ENCODE results near the gene CFH.
A peak's percentile ranks its signal among the peaks of the same experiment; 100 is the strongest.
"Not testable (repeated sequence)": the region's sequence is repeated elsewhere in the genome, so short reads cannot be mapped to it uniquely, and the experiment has no call there.

The CFH gene

DNA sequence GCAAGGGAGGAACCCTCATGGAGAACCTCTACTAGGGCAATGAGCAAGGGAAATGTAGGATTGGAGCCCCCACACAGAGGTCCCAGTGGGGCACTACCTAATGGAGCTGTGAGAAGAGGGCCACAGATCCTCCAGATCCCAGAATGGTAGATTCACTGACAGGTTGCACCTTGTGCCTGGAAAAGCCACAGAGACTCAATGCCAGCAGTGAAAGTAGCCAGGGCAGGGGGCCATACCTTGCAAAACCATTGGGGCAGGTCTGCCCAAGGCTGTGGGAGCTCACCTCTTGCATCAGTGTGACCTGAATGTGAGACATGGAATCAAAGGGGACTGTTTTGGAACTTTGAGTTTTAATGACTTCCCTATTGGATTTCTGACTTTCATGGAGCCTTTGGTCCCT is 17.9 kb downstream of the CFH start:
- DNase-seq, result no peak

DNA sequence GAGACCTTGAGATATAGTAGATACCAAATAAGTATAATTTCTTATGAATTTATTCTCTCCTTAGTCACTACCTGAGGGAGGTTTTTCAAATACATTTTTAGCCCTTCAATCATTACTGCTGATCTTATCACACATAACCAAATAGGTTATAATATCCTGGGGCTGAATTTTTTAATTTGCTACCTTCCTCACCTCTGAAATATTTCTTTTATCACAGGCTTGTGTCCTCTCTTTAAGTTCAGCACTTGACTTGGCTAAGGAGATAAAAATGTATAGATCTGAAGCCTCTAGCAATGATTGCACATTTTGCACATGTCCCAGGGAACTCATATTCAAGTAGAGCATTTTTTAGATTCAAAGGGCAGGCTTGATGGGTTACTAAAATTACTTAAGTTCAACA is 23.1 kb downstream of the CFH start:
- DNase-seq, result no peak

DNA sequence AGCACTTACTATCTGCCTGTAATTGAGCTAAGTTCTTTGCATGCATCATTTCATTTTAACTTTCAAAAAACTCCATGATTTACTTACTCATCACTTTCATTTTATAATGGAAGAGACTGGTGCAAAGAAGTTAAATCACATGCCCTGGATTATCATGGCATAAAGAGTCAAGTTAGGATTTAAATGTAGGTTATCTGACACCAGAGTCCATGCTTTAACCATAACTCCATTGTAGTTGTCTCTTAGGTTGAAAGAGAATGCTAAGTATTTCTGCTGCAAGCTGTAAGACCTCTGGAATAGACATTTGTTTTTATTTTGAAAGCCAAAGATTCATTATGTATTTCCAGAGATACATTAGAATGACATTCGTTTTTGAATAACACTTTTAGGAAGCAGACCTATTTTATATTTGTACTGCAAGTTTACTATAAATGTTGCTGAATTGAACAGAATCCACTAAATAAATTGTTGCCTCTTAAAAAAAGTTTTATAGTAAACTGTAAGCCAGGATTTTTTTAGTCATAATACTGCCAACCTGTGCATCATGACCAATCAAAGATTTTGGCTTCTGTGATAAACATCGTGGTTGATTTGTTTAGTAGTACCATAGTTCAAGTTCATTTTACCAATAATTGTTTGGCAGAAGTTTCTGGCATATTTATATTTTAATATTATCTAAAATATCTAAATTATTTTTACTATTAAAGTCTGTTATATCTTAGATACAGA is 26.1 kb downstream of the CFH start:
- no peak for DNase-seq

DNA sequence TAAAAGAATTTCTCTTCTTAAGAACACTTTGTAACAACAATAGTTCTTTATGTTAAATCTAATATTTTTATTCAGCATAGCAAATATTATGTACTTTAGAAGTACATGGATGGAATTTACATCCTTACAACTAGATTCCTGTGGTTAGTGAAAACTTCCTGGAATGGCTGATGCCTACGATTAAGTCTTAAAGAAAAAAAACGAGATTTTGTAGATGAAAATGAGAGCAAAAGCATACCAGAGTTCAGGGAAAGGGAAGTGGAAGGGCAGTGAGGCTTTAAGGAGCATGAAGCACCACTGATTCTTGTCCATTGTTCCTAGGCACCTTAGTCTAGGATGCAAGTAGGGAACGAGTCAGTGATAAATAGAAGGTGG is 26.7 kb downstream of the CFH start:
- no peak for DNase-seq

DNA sequence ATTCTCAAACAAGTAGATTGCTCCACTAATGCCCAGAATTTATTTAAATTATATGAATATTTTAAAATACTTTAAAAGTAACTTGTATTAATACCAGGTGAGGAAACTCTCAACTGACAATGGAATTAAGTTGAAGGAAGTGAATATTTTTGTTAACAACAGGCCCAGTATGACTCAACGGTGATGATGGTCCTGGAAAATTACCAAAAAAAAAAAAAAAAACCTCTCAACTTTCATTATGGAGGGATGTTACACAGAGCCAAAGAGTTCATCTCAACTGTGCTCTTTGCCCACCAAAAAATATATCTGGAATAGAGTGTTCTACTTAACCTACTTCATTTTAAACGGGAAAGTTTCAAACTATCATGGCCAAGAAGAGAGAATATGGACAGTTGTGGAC is 28.3 kb downstream of the CFH start:
- DNase-seq, result no peak

DNA sequence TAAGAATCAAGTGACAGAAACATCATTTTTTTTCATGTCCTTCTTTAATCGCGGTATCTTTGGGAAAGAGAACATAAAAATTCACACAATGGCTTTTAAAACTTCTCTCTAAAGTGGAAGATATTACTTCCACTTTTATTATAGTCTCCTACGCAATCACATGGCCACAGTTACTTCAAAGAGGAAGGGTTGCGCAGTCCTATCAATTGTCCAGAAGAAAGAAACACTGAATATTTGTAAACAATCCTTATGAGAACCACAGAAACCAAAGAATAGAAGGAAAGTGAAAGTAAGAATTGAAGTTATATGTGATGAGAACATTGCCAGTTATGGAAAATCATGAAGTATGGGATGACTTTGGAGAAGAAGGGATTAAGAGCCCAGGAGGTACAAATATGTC is 32.6 kb downstream of the CFH start:
- no peak for DNase-seq

DNA sequence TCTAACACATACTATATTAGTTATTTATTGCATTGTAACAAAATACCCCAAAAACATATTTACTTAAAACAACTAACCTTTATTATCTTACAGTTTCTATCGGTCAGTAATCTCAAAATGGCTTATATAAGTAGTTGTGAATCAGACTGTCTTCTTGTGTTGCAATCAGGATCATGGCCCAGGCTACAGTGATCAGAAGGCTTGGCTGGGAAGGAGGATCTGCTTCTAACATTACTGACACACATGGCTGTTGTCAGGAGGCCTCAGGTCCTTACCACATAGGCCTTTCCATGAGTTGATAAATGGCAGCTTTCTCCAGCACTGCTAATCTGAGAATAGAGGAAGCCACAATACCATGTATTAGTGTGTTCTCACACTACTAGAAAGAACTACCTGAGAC is 33.7 kb downstream of the CFH start:
- no peak for DNase-seq

DNA sequence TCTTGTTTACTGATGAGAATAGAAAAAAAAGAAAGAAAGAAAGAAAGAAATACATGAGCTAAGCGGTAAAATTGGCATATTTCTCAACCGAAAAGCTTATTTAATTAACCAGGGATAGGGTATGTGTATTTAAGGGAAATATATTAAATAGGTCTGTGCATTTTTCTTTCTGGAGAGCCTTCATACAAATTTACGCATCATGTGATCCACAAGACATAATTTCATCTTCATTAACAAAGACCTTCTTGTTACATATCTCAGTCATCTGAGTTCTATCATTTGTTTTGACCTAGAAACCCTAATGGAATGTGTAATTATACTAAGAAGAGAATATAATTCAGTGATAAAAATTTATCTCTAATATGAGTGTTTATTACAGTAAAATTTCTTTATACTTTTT is 37.2 kb downstream of the CFH start:
- no peak for DNase-seq

DNA sequence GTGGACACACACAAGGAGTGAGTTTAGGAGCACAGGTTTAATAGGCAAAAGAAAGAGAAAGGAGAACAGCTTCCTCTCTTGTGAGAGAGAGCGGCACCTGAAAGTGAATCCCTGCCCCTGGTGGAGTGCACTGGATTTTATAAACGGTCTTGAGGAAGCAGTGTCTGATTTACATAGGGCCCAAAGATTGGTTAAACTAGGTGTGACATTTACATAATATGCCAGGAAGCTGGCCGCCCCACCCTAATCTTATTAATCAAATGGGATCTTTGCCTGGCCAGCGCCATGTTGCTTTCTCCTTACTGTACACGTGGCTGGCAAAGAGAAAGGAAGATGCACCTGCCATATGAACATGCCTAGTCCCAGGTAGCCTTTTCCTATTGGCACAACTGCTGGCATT is 38.7 kb downstream of the CFH start:
- peak in 1 of 2 experiments; percentile 19 for DNase-seq

DNA sequence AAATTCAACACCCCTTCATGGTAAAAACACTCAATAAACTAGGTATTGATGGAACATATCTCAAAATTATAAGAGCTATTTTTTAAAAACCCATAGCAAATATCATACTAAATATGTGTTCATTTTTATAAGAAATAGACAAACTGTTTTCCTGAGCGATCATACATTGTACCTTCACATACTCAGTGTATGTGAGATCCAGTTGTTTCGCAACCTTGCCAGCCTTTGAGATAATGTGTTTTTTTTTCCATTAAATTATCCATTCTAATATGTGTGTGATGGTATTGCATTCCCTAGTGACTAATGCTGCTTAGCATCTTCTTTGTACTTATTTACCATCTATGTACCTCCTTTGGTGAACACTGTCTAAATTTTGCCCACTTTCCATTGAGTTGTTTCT is 47.1 kb downstream of the CFH start:
- DNase-seq, result no peak

DNA sequence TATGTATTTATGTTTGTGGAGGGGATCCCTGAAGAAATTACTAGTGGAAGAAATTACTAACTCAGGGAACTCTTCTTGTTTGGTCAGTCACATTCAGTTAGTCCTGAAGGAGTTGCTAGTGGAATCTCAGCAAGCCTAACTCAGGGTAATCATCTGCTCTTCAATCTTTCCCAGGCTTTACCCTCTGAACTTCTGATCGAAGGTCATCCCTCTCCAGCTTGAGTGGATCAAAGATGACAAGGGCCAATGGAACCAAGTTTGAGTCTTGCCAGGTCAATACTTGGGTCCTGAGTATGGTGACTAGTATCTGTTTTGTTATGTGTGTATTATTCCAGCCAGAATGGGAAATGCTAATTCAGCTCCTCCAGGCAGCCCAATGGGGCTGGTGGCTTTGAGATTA is 49.3 kb downstream of the CFH start:
- DNase-seq, result no peak

DNA sequence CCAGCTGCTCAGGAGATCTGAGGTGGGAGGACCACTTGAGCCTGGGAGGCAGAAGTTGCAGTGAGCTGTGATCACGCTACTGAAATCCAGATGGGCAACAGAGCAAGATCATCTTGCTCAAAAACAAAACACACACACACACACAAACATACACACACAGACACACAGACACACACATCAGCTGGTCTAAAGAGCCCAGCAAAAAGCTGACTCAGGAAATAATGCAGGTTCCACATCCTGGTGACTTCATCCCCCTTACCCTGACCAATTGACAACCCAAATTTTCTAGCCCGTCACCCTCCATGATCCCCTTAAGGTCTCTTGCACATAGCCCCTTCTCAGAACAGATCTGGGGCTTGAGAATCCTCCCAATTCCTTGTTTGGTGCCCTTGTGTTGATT is 58.0 kb downstream of the CFH start:
- DNase-seq, result not testable (repeated sequence)

DNA sequence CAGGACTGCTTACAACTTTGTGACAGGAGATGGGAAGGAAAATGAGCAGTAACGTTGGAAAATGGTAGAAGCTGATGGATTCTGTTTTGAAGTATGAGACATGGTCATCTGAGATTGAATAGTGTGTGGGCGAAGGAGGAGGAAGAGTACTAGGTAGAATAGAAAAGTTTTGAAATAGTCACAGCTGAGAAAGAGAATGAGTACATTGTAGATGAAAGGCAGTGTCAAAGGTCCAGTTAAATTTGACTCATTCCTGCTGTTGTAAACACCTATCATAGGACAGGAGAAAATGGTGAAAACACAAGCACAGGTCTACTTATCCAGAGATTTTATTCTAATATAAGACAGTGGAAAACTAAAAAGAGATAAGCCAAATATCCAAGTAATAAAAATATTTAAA is 66.0 kb downstream of the CFH start:
- DNase-seq, result no peak

DNA sequence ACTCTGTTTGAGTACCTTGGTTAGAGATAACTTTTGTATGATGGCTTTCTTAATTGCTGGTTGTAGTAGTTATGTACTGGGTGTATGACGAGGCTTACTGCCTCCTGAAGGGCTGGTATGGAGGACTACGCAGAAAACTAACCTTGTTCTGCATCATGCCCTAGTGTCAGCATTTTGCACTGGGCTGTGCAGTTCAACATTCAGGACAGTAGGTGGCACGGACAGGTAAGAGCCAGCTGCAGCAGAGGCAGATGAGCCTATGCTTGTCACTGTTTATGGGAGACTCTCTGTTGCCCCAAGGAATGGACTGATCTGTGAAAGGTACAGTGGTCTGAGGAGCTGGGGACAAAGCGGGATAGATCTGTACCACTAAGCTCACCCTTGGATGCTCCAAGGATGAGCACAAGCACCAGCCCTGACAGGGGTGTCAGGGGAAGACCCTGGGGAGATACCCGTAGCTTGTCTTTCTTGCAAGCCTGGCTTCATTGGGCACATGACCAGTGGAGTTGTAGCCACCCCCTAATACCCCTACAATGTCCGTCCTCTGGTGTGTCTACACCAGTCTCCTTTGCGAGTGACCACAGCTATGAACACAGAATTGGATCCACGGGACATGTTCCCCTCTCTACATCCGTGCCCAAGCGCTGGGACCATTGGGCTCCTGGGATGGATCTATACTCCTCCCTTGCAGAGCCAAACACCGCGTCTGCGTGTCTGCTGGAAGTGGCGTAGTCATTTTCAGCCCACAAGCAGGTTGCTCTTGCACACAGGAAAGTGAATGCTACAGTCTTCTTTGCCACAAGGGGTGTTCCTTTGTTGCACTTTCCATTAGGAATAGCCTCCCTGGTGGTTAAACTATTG is 71.7 kb downstream of the CFH start:
- DNase-seq, result peak; percentile 62 to 84

DNA sequence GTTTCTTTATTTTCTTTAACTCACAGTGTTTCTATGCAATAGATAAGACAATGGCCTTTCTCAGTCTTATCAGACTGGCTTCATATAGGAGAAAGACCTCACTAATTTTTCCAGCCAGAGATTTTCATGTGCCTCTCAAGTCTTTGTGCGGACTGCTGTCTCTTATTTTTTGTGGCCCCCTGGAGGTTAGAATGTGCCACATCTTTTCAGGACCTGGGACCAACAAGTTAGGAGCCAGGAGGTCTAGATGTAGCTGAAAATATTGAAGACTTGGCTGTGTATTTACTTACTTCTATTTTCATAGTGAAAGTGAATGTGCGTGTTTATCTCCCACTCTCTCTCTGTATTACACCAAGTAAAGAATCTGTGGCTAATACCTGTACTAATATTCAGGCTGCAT is 80.7 kb downstream of the CFH start:
- DNase-seq, result no peak

DNA sequence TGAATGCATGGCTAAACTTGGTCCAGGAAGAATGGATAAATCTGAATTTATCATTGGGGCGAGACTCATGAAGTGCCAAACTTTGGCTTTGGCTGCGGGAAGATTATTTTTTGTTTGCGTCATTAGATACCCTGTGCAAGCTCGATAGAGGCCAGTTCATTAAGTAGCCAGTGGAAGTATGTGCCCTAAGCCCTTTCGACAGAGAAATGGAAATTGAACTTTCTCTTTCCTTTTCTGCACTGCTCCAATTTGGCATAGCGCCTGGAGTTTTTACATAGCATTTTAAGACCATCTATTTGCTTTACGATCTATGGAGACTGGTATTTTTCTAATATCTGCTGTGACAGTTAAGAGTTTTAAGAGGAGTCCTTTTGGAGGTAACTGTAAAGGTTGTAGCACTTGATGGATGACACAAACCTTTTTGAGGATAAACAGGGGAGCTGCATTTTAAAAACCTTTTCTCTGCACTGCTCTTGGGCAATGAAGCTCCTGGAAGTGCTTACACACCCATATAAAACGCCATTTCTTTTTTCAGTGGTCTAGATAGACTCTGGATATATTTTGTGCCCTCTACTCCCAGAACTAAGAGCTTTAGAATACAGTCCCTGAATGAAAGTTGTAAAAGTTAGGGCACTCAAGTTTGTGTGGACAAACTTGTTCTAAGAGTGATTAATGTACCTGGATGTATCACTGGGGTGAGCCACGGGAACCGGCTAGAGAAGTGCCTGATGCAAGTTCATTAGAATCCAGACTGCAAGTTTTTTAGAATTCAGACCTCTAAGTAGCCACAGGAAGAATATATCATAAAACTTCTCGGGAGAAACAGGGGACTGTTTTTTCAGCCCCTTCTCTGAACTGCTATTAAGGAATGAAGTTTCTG is 81.5 kb downstream of the CFH start:
- DNase-seq, result no peak

DNA sequence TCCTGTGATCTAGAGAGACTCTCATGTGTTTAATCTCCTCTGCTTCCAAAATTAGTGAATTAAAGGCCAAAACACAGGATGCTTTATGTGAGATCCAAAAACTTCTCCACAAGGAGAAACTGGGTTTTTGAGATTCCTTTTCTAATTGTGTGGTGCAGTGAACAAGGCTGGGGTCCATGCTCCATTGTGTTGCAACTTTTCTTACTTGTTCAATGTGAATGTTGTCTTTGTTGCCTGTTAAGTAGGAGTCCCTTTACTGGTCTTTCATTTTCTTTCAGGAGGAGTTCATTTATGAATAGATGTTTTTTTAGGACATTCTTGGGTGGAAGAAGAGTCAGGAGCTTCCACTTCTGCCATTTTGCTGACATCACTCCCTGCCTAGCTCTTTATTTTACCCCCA is 82.2 kb downstream of the CFH start:
- no peak for DNase-seq

DNA sequence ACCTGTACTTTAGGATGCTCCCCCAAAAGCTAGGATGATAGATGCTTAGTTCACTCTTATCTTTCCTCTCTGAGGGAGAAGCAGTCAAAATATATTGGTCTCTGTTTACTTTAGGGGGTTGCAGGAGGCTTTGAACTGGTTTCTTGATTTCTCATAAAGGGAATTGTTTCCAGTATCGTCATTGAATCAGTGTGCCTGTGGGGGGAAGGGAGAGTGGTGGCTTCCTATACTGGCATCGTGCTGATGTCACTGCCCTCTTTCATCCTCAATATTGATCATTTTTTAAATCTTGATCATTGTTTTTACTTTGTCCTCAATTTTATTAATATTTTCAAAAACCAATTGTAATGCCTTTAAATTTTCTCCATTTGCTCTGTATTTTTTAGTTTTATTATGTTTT is 82.6 kb downstream of the CFH start:
- DNase-seq, result no peak

DNA sequence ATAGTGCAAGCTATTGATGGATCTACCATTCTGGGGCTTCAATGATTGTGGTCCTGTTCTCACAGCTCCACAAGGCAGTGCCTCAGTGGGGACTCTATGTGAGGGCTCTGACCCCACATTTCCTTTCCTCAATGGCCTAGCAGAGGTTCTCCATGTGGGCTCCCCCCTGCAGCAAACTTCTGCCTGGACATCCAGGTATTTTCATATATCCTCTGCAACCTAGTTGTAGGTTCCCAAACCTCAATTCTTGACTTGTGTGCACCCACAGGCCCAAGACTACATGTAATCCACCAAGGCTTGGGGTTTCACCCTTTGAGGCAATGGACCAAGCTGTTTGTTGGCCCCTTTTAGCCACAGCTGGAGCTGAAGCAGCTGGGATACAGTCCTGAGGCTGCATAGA is 86.9 kb downstream of the CFH start:
- DNase-seq, result no peak

DNA sequence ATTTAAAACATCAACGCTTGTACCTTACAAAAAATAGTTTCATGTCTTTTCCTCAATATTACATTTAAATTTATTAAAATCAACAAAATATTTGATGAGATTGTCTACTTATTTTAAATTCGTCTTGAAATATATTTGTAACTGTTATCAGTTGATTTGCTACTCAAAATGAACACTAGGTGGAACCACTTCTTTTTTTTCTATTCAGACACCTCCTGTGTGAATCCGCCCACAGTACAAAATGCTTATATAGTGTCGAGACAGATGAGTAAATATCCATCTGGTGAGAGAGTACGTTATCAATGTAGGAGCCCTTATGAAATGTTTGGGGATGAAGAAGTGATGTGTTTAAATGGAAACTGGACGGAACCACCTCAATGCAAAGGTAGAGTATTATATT is 91.4 kb downstream of the CFH start:
- peak in 1 of 2 experiments; percentile 35 for DNase-seq

DNA sequence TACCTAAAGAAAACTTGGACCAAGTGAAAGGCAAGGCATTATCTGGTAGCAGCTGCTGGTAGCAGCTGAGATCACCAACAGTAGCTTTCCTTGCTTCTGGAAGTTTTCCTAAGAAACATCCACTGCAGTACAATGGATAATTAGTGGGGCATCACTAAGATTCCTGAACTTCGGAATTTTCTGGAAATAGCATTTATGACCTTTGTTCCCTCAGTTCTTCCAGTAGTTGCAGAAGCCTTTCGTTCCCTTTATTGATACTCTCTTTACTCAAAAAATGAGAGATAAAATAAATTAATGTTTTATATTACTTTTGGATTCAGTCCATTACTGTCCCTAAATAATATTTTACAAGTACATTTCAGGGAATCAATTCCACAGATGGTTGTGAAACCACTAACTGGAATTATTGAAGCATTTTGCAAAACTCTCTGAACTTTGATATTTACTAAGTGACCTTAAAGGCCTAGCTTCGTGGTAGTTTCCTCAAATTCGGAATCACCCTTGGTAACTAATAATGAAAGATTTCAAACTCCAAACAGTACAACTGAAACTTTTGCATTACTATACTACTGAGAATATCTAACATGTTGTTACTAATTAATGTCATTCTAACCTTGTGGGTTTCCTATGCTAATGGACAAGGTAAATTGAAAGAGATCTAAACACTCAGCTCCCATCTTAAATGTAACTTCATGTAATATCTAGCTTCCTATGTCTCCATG is 113.3 kb downstream of the CFH start:
- DNase-seq, result not testable (repeated sequence)

DNA sequence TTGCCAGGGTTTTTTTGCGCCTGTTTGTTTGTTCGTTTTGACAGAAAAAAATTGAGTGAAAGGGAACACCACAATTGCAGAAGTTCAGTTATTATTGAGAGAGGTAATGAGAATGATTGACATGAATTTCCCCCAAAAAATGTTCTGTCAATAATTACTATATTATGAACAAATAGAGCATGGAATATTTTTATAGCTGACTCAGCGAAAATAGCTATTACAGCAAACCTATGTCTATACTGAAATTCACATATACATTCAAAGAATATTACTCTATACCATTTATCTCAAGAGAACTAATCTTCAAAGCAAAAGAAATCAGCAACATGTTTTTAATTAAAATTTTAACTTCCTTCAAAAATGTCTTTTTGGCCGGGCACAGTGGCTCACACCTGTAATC is 118.0 kb downstream of the CFH start:
- not testable (repeated sequence) for DNase-seq

DNA sequence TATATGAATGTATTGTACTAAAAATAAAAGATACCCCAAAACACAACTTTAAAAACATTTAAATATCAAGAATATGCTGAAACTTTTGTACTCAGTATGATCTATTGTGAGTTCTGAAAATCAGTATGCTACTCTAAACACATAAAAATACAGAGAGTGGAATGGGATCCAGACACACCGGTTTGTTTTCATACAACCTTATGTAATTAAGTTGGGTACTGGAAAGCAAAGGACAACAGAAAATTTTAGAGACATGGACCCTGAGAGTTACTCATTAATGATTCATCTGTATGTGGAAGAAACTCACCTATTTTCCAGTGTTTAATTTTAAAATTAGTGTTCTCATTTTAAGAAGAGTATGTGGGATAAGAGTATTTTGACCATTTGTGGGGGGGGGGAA is 121.9 kb downstream of the CFH start:
- no peak for DNase-seq

All from NCI-H187 (cell line).